ENCODE data around the gene LCE1C. TPM values are rescaled to one million over a fixed set of nuclear protein-coding genes. Genes with fewer than 3 reads are reported as not detected.

Gene LCE1C
- total RNA-seq = not detected

- no peak for TF ChIP-seq CTCF (IDR thresholded peaks at IDR 0.05)
- Histone ChIP-seq H3K27ac (no peak within 1 kb of the TSS), H3K9ac (ENCODE audit: low read depth in 2 of 2, low read length in 2 of 2) (no peak within 1 kb of the TSS), H3K36me3 (no peaks in the 10 kb centered on the region), H3K9me3 (no peaks in the 10 kb centered on the region), H3K4me3 (no peak within 1 kb of the TSS), H3K4me1 (no peaks in the 10 kb centered on the region), H3K27me3 (no peaks in the 10 kb centered on the region)
- no peak for DNase-seq
- intact Hi-C loops (cut with DNase I) = no loop called here
Measured at GRCh38 chr1:152806576-152806975, at the start of gene LCE1C. Gene LCE1C, minus strand, starts transcription at chr1:152806651. Its CDS starts 1,173 bp downstream, at chr1:152805478.

DNA sequence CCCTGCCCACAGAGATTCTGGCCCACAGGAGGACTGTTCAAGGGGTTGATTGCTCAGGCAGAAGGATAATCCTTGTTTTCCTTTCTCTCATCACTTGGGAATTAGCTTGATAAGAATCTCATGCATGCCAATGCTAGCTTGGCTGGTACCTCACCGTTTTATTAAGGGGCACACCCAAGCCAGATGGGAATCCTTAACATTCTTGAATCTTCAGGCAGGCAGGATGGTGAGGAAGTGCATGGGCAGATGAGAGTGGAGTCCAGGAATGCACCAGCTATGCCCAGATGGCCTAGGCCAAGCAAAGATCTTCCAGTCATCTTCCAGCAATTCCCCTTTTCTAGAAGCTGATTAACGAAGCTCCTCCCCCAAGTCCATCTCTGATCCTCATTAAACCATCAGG, 49.2 kb upstream of the LCE1C start:
- Histone ChIP-seq H3K4me3 (no peak overlapping the region), H3K4me1 (no peaks in the 10 kb centered on the region), H3K36me3 (no peaks in the 10 kb centered on the region), H3K9me3 (no peaks in the 10 kb centered on the region), H3K9ac (ENCODE audit: low read depth in 2 of 2, low read length in 2 of 2) (no peak overlapping the region), H3K27me3 (no peaks in the 10 kb centered on the region), H3K27ac (no peak overlapping the region)
- no peak for TF ChIP-seq CTCF (IDR thresholded peaks at IDR 0.05)
- intact Hi-C loops (cut with DNase I) = no loop called here
- no peak for DNase-seq

DNA sequence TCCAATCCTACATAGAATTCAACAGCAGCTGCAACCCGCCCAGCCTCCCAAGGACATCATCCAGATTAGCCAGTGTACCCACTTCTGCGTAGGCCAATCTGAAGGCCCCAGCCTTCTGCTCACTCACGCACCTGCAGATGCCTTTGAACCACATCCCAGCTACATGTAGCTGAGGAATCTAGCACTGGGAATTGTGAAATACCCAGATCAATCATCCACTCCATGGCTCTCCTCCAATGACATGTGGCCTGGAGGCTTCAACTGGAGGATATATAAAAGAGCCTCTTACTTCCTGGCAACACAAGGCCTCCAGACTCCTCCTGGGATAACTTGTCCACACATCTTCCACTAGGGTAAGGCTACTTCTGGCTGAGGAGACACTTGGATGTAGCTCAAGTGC, 36.1 kb upstream of the LCE1C start, which contains the start of gene LCE6A:
LCE6A (plus strand) TSS at position 301 of the 400 bp plus-strand sequence. CDS start 665 bp downstream, outside the sequence.
- no peaks in the 10 kb centered on the region for H3K9me3 ChIP-seq
- H3K4me1 ChIP-seq = no peaks in the 10 kb centered on the region
- intact Hi-C loops (cut with DNase I) = no loop called here
- no peak for DNase-seq
- no peak within 1 kb of the TSS for H3K4me3 ChIP-seq
- H3K36me3 ChIP-seq = no peaks in the 10 kb centered on the region
- H3K27me3 ChIP-seq = no peaks in the 10 kb centered on the region
- no peak within 1 kb of the TSS for H3K9ac ChIP-seq (ENCODE audit: low read depth in 2 of 2, low read length in 2 of 2)
- TF ChIP-seq CTCF (IDR thresholded peaks at IDR 0.05) = no peak
- H3K27ac ChIP-seq = no peak within 1 kb of the TSS

GRCh38 chr1:152836870-152837269, 30.4 kb upstream of the LCE1C start:
- Histone ChIP-seq H3K27ac (no peak overlapping the region), H3K9me3 (no peaks in the 10 kb centered on the region), H3K27me3 (no peaks in the 10 kb centered on the region), H3K9ac (ENCODE audit: low read depth in 2 of 2, low read length in 2 of 2) (no peak overlapping the region), H3K4me1 (no peaks in the 10 kb centered on the region), H3K36me3 (no peaks in the 10 kb centered on the region), H3K4me3 (no peak overlapping the region)
- TF ChIP-seq CTCF (IDR thresholded peaks at IDR 0.05) = no peak
- intact Hi-C loops (cut with DNase I) = no loop called here
- no peak for DNase-seq

DNA sequence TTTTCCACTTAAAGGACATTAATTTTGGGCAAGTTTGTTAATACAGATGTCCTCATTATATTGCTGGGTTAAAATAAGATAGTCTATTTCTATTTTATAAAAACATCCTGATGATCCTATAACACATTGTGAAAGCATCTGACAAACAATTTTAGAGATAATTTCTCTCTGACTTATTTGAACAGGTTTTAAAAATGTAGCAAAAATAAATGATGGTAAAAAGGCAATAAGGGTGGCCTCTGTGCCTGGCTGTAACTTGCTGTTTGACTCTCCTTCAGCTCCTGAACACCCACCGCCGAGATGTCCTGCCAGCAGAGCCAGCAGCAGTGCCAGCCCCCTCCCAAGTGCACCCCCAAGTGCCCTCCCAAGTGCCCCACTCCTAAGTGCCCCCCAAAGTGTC, 20.7 kb upstream of the LCE1C start, which contains the start of gene LCE1A:
LCE1A (plus strand) TSS at position 301 of the 400 bp plus-strand sequence; CDS start at position 301, 0 bp downstream.
- no peak for TF ChIP-seq CTCF (IDR thresholded peaks at IDR 0.05)
- intact Hi-C loops (cut with DNase I) = no loop called here

More for the DNA sequence above, 20.7 kb upstream of the LCE1C start, which contains the start of gene LCE1A:
- H3K4me1 ChIP-seq = no peaks in the 10 kb centered on the region
- no peak within 1 kb of the TSS for H3K9ac ChIP-seq (ENCODE audit: low read depth in 2 of 2, low read length in 2 of 2)
- DNase-seq = no peak
- no peaks in the 10 kb centered on the region for H3K36me3 ChIP-seq
- H3K9me3 ChIP-seq = no peaks in the 10 kb centered on the region
- no peak within 1 kb of the TSS for H3K4me3 ChIP-seq
- no peak within 1 kb of the TSS for H3K27ac ChIP-seq
- H3K27me3 ChIP-seq = no peaks in the 10 kb centered on the region
